HEK293 (cell line): ENCODE results near the gene MAP6.
"Not testable (repeated sequence)": the region's sequence is repeated elsewhere in the genome, so short reads cannot be mapped to it uniquely, and the experiment has no call there.

Experiments used
- CTCF ChIA-PET: fragments of 350-600 bp; formaldehyde crosslinking; extraction: SDS; loops from one replicate; lab custom pipeline; 2021; ENCODE audit warnings: antibody characterized with exemption; lab: Yijun Ruan, JAX
- POLR2A ChIA-PET: fragments of 300-600 bp; formaldehyde crosslinking; extraction: SDS; loops from one replicate; lab custom pipeline; 2020; ENCODE audit warnings: antibody characterized with exemption, inconsistent platforms; lab: Yijun Ruan, JAX
- H3K27ac ChIP-seq: fragments of 200-500 bp; sonication (Bioruptor generic); 2 replicates; pipeline ENCODE4 v1.5.1; 2014; ENCODE audit warnings: low read depth, low read length, control low read depth, inconsistent platforms; ENCODE audit errors: extremely low read depth
- H3K36me3 ChIP-seq, 2 experiments: fragments of 200-500 bp in 1 of 2; sonication (Bioruptor generic) in 1 of 2; 1 replicate in 1 of 2; 2 replicates in 1 of 2; pipeline ENCODE4 v1.5.1; 2014 to 2017; ENCODE audit warnings: inconsistent platforms in 2 of 2, low read length in 2 of 2; ENCODE audit not compliant: control insufficient read depth in 2 of 2, insufficient read depth in 1 of 2
- H3K4me1 ChIP-seq: fragments of 200-500 bp; sonication (Bioruptor generic); 2 replicates; pipeline ENCODE4 v1.5.1; 2014; ENCODE audit warnings: mild to moderate bottlenecking, low read length, inconsistent platforms; ENCODE audit not compliant: control insufficient read depth, insufficient read depth
- H3K4me3 ChIP-seq: 2 replicates; pipeline ENCODE4 v1.5.1; 2011; ENCODE audit warnings: low read depth, mild to moderate bottlenecking, control low read depth, low read length, moderate library complexity
- H3K9me3 ChIP-seq: fragments of 200-500 bp; sonication (Bioruptor generic); 2 replicates; pipeline ENCODE4 v1.5.1; 2014; ENCODE audit warnings: low read depth, low read length, inconsistent platforms; ENCODE audit not compliant: control insufficient read depth, insufficient read depth
- IKZF3 ChIP-seq: fragments of 450-650 bp; IDR thresholded peaks from 2 replicates; pipeline ENCODE4 v1.5.0; 2018; ENCODE audit warnings: missing biosample characterization, mild to moderate bottlenecking, missing genetic modification characterization, moderate library complexity
- KLF8 ChIP-seq: fragments of 450-650 bp; formaldehyde crosslinking; IDR thresholded peaks from 2 replicates; pipeline ENCODE4 v1.5.1; 2016; ENCODE audit warnings: missing biosample characterization, missing genetic modification characterization
- SALL2 ChIP-seq: fragments of 450-650 bp; formaldehyde crosslinking; IDR thresholded peaks from 2 replicates; pipeline ENCODE4 v1.5.0; 2017; ENCODE audit warnings: missing biosample characterization, mild to moderate bottlenecking, missing genetic modification characterization, borderline replicate concordance
- SCRT1 ChIP-seq: fragments of 450-650 bp; formaldehyde crosslinking; IDR thresholded peaks from 2 replicates; pipeline ENCODE4 v1.5.1; 2016; ENCODE audit warnings: missing biosample characterization, missing genetic modification characterization, borderline replicate concordance
- ZBTB20 ChIP-seq: fragments of 450-650 bp; formaldehyde crosslinking; IDR thresholded peaks from 2 replicates; pipeline ENCODE4 v1.5.1; 2016; ENCODE audit warnings: missing biosample characterization, missing genetic modification characterization
- ZNF157 ChIP-seq: fragments of 450-650 bp; formaldehyde crosslinking; IDR thresholded peaks from 2 replicates; pipeline ENCODE4 v1.5.1; 2016; ENCODE audit warnings: missing biosample characterization, missing genetic modification characterization
- ZNF16 ChIP-seq: fragments of 450-650 bp; formaldehyde crosslinking; IDR thresholded peaks from 2 replicates; pipeline ENCODE4 v1.5.1; 2016; ENCODE audit warnings: low read depth, missing biosample characterization, missing genetic modification characterization
- ZNF214 ChIP-seq: fragments of 450-650 bp; formaldehyde crosslinking; IDR thresholded peaks from 2 replicates; pipeline ENCODE4 v1.5.1; 2017; ENCODE audit warnings: missing biosample characterization, mild to moderate bottlenecking, missing genetic modification characterization, borderline replicate concordance
- ZNF266 ChIP-seq: fragments of 450-650 bp; formaldehyde crosslinking; IDR thresholded peaks from 2 replicates; pipeline ENCODE4 v1.5.1; 2016; ENCODE audit warnings: missing biosample characterization, missing genetic modification characterization, low read depth
- ZNF311 ChIP-seq: fragments of 450-650 bp; formaldehyde crosslinking; IDR thresholded peaks from 2 replicates; pipeline ENCODE4 v1.5.1; 2017; ENCODE audit warnings: missing biosample characterization, missing genetic modification characterization, borderline replicate concordance
- ZNF473 ChIP-seq: fragments of 450-650 bp; formaldehyde crosslinking; IDR thresholded peaks from 2 replicates; pipeline ENCODE4 v1.5.1; 2017; ENCODE audit warnings: missing biosample characterization, missing genetic modification characterization
- ZNF558 ChIP-seq: fragments of 450-650 bp; formaldehyde crosslinking; IDR thresholded peaks from 2 replicates; pipeline ENCODE4 v1.5.1; 2016; ENCODE audit warnings: missing biosample characterization, missing genetic modification characterization
- ZNF596 ChIP-seq: fragments of 450-650 bp; IDR thresholded peaks from 2 replicates; pipeline ENCODE4 v1.5.0; 2018; ENCODE audit warnings: missing biosample characterization, mild to moderate bottlenecking, missing genetic modification characterization, moderate library complexity
- ZNF610 ChIP-seq: fragments of 450-650 bp; formaldehyde crosslinking; IDR thresholded peaks from 2 replicates; pipeline ENCODE4 v1.5.1; 2016; ENCODE audit warnings: missing biosample characterization, missing genetic modification characterization, borderline replicate concordance
- ZNF621 ChIP-seq: fragments of 450-650 bp; formaldehyde crosslinking; IDR thresholded peaks from 2 replicates; pipeline ENCODE4 v1.5.1; 2017; ENCODE audit warnings: missing biosample characterization, missing genetic modification characterization
- ZNF623 ChIP-seq: fragments of 450-650 bp; formaldehyde crosslinking; IDR thresholded peaks from 2 replicates; pipeline ENCODE4 v1.5.1; 2016; ENCODE audit warnings: missing biosample characterization, missing genetic modification characterization
- ZNF626 ChIP-seq: fragments of 450-650 bp; sonication (Bioruptor Pico); formaldehyde crosslinking; IDR thresholded peaks from 2 replicates; pipeline ENCODE4 v1.5.1; 2018; ENCODE audit warnings: missing biosample characterization, missing genetic modification characterization, inconsistent platforms
- ZNF747 ChIP-seq: fragments of 450-650 bp; formaldehyde crosslinking; IDR thresholded peaks from 2 replicates; pipeline ENCODE4 v1.5.1; 2016; ENCODE audit warnings: missing biosample characterization, missing genetic modification characterization
- TF ChIP-seq, protein P1 (sequence below): fragments of 450-650 bp; formaldehyde crosslinking; IDR thresholded peaks from 2 replicates; pipeline ENCODE4 v1.5.1; 2016; ENCODE audit warnings: missing biosample characterization, missing genetic modification characterization

MAP6 gene

DNA sequence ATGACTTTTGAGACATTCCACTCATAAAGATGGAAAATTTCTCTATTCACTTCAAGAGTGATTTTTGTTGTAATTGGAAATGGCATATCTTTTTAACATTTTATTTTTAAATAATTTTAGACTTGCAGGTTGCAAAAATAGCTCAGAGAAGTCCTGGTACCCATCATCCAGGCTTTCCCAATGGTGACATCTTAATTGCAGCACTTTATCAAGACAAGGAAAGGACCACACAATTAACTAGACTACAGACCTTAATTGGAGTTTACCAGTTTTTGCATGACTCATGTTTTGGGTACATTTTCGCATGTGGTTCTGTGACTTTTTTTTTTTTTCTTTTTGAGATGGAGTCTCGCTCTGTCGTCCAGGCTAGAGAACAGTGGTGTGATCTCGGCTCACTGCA lies 23.0 kb upstream of the MAP6 start:
- no peak overlapping the region for H3K27ac ChIP-seq
- POLR2A ChIA-PET = interaction anchor here (0.7 kb wide), 1 partner anchor 23 kb away, joined by 3 read pairs; the partner anchor contains the start of gene MAP6
- H3K4me1 ChIP-seq = no peaks in the 10 kb centered on the region
- no peak overlapping the region for H3K4me3 ChIP-seq
- TF ChIP-seq ZNF214 (tag by site-specific recombination) (no peak), ZNF596 (no peak), ZNF558 (tag by site-specific recombination) (no peak), ZNF266 (tag by site-specific recombination) (no peak), ZBTB20 (no peak), ZNF623 (tag by site-specific recombination) (no peak), ZNF626 (tag by site-specific recombination) (no peak), KLF8 (no peak), ZNF311 (tag by site-specific recombination) (no peak), ZNF16 (no peak), ZNF473 (tag by site-specific recombination) (no peak), ZNF621 (tag by site-specific recombination) (no peak), IKZF3 (tag by site-specific recombination) (no peak), SALL2 (tag by site-specific recombination) (no peak), ZNF610 (tag by site-specific recombination) (no peak), SCRT1 (tag by site-specific recombination) (no peak)
- TF ChIP-seq, protein P1, sequence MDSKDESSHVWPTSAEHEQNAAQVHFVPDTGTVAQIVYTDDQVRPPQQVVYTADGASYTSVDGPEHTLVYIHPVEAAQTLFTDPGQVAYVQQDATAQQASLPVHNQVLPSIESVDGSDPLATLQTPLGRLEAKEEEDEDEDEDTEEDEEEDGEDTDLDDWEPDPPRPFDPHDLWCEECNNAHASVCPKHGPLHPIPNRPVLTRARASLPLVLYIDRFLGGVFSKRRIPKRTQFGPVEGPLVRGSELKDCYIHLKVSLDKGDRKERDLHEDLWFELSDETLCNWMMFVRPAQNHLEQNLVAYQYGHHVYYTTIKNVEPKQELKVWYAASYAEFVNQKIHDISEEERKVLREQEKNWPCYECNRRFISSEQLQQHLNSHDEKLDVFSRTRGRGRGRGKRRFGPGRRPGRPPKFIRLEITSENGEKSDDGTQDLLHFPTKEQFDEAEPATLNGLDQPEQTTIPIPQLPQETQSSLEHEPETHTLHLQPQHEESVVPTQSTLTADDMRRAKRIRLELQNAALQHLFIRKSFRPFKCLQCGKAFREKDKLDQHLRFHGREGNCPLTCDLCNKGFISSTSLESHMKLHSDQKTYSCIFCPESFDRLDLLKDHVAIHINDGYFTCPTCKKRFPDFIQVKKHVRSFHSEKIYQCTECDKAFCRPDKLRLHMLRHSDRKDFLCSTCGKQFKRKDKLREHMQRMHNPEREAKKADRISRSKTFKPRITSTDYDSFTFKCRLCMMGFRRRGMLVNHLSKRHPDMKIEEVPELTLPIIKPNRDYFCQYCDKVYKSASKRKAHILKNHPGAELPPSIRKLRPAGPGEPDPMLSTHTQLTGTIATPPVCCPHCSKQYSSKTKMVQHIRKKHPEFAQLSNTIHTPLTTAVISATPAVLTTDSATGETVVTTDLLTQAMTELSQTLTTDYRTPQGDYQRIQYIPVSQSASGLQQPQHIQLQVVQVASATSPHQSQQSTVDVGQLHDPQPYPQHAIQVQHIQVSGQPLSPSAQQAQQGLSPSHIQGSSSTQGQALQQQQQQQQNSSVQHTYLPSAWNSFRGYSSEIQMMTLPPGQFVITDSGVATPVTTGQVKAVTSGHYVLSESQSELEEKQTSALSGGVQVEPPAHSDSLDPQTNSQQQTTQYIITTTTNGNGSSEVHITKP (tag by site-specific recombination) = no peak
- TF ChIP-seq, all 188 proteins: peak for 0
- no peaks in the 10 kb centered on the region for H3K36me3 ChIP-seq
- no peaks in the 10 kb centered on the region for H3K9me3 ChIP-seq
- CTCF ChIA-PET = interaction anchor here (0.6 to 1.6 kb wide), 2 partner anchors 14 to 413 kb away, joined by 6 to 7 read pairs; no protein-coding TSS in a partner anchor

DNA sequence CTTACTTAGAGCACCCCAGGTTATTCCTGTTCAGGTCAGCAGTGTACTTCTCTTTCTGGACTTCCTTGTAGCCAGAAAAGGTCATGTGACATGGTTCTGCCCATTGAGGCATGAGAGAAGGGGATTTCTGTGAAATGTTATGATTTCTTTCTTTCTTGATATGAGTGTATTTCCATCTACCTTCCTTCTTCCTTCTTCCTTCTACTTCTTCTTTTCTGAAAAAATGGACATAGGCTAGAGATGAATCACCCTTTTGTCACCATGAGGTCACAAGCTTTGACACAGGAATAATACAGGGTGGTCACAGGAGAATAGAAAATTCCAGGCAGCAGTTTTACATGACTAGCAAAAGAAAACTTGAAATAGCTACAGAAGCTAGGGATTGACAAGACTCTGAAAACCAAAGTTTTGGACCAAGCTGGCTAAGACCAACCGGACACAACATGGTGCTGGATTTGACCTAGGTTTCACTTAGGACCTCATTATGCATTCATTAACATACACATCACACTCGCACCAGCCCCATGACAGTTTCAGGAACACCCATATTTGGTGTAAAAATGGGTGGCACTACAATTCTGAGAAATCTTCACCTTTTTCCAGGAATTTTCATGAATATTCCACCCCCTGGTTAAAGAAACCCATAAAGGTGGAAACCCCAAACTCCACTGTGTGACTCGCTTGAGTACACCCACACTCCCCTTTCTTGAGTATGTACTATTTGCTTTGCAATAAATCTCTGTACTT lies 21.2 kb upstream of the MAP6 start:
- Histone ChIP-seq H3K4me3 (no peak overlapping the region), H3K9me3 (no peaks in the 10 kb centered on the region), H3K36me3 (no peaks in the 10 kb centered on the region), H3K4me1 (no peaks in the 10 kb centered on the region), H3K27ac (no peak overlapping the region)
- ChIA-PET POLR2A (no interaction called here), CTCF (interaction anchor here (1.6 kb wide), 1 partner anchor 16 kb away, joined by 6 read pairs; no protein-coding TSS in a partner anchor)
- no peak for TF ChIP-seq ZNF747
- TF ChIP-seq ZNF157 (tag by site-specific recombination) = peak; percentile 55; the same call in 1 of the 2 replicates
- TF ChIP-seq, protein P1 (tag by site-specific recombination) = peak; percentile 74

DNA sequence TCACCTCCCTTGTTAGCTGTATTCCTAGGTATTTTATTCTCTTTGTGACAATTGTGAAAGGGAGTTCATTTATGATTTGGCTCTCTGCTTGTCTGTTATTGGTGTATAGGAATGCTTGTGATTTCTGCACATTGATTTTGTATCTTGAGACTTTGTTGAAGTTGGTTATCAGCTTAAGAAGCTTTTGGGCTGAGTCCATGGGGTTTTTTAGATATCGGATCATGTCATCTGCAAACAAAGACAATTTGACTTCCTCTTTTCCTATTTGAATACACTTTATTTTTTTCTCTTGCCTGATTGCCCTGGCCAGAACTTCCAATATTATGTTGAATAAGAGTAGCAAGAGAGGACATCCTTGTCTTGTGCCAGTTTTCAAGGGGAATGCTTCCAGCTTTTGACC lies 15.0 kb upstream of the MAP6 start:
- H3K4me3 ChIP-seq, H3K27ac ChIP-seq, H3K4me1 ChIP-seq, POLR2A ChIA-PET, H3K9me3 ChIP-seq, H3K36me3 ChIP-seq: not testable (repeated sequence)
- CTCF ChIA-PET = interaction anchor here (0.6 to 1.1 kb wide), 2 partner anchors 48 to 293 kb away, joined by 3 to 5 read pairs; no protein-coding TSS in a partner anchor
